GM18505 (cell line): ENCODE data around the gene NHERF1.

Source experiments
- ATAC-seq: cut with Tn5 transposase; IDR thresholded peaks from one replicate; pipeline ENCODE4 v1.9.1; 2021; ENCODE audit not compliant: unreplicated experiment
- POLR2A ChIP-seq: IDR thresholded peaks from 4 replicates; pipeline ENCODE4 v1.6.1; 2011; ENCODE audit warnings: borderline replicate concordance; ENCODE audit not compliant: insufficient read depth, insufficient read length; ENCODE audit errors: extremely low read depth

The NHERF1 gene

GRCh38 chr17:74748529-74749278 is at the start of gene NHERF1:
Gene NHERF1, plus strand, starts transcription at chr17:74748628. Its CDS starts 219 bp downstream, at chr17:74748847.
- TF ChIP-seq POLR2A, result peak; percentile 98
- peak; percentile 80 for ATAC-seq

- TF ChIP-seq POLR2A, result no peak
- no peak for ATAC-seq
Measured at GRCh38 chr17:74699236-74699635, 49.2 kb upstream of the NHERF1 start.

GRCh38 chr17:74702116-74702871 is 46.1 kb upstream of the NHERF1 start:
- TF ChIP-seq POLR2A, result no peak
- ATAC-seq, result no peak

- ATAC-seq, result no peak
- no peak for TF ChIP-seq POLR2A
Measured at GRCh38 chr17:74703311-74703710, 45.1 kb upstream of the NHERF1 start.

GRCh38 chr17:74704544-74704943 is 43.9 kb upstream of the NHERF1 start:
- ATAC-seq, result no peak
- TF ChIP-seq POLR2A, result no peak

- ATAC-seq, result no peak
Measured at GRCh38 chr17:74711058-74711824, 37.2 kb upstream of the NHERF1 start.

GRCh38 chr17:74712301-74712700 is 36.1 kb upstream of the NHERF1 start:
- no peak for TF ChIP-seq POLR2A
- ATAC-seq, result no peak

More at GRCh38 chr17:74711058-74711824, 37.2 kb upstream of the NHERF1 start:
- TF ChIP-seq POLR2A, result no peak

- ATAC-seq, result no peak
- no peak for TF ChIP-seq POLR2A
Measured at GRCh38 chr17:74712756-74713155, 35.7 kb upstream of the NHERF1 start, which contains the start of gene CD300LF. Gene CD300LF, minus strand, starts transcription at chr17:74712923. Its CDS starts 57 bp downstream, at chr17:74712866.

- TF ChIP-seq POLR2A, result no peak
Measured at GRCh38 chr17:74713171-74713755, 35.2 kb upstream of the NHERF1 start.

GRCh38 chr17:74715144-74715543 is 33.3 kb upstream of the NHERF1 start:
- no peak for ATAC-seq
- TF ChIP-seq POLR2A, result no peak

More at GRCh38 chr17:74713171-74713755, 35.2 kb upstream of the NHERF1 start:
- no peak for ATAC-seq

- no peak for TF ChIP-seq POLR2A
- no peak for ATAC-seq
Measured at GRCh38 chr17:74720506-74720905, 27.9 kb upstream of the NHERF1 start.

GRCh38 chr17:74722782-74723181 is 25.6 kb upstream of the NHERF1 start:
- no peak for ATAC-seq
- TF ChIP-seq POLR2A, result no peak

- ATAC-seq, result no peak
- TF ChIP-seq POLR2A, result no peak
Measured at GRCh38 chr17:74723891-74724290, 24.5 kb upstream of the NHERF1 start.

- no peak for ATAC-seq
- no peak for TF ChIP-seq POLR2A
Measured at GRCh38 chr17:74725111-74725510, 23.3 kb upstream of the NHERF1 start.
